ENCODE measurements around the gene BRPF1.

The BRPF1 gene

GRCh38 chr3:9782770-9783169 lies 51.2 kb downstream of the BRPF1 start:
- no peaks in the 10 kb centered on the region for H3K27me3 ChIP-seq (ENCODE audit: insufficient read depth, poor library complexity, severe bottlenecking)
- no peak overlapping the region for H3K4me3 ChIP-seq (replicated peaks; ENCODE audit: insufficient read depth, low read length)
- no peak for TF ChIP-seq GABPA (IDR thresholded peaks at IDR 0.05; ENCODE audit: low read depth)
- TF ChIP-seq REST (IDR thresholded peaks at IDR 0.05; ENCODE audit: insufficient replicate concordance, low read depth): no peak
- no peak for TF ChIP-seq POLR2AphosphoS5 (IDR thresholded peaks at IDR 0.05; ENCODE audit: low read depth)
- no peak for TF ChIP-seq SPI1 (IDR thresholded peaks at IDR 0.05; ENCODE audit: borderline replicate concordance, low read depth)
- no peak for TF ChIP-seq CTCF (IDR thresholded peaks at IDR 0.05; ENCODE audit: insufficient read depth, low read length)
- DNase-seq (ENCODE audit: low read depth in 1 of 2, low spot score in 1 of 2): peak; percentile 56 to 58
- H3K27ac ChIP-seq (replicated peaks): peak overlapping the region; percentile 96

GRCh38 chr3:9783954-9784353 lies 52.4 kb downstream of the BRPF1 start:
- no peak overlapping the region for H3K4me3 ChIP-seq (replicated peaks; ENCODE audit: insufficient read depth, low read length)
- no peaks in the 10 kb centered on the region for H3K27me3 ChIP-seq (ENCODE audit: insufficient read depth, poor library complexity, severe bottlenecking)
- DNase-seq (ENCODE audit: low read depth in 1 of 2, low spot score in 1 of 2): no peak
- TF ChIP-seq CTCF (IDR thresholded peaks at IDR 0.05; ENCODE audit: insufficient read depth, low read length) (no peak), POLR2AphosphoS5 (IDR thresholded peaks at IDR 0.05; ENCODE audit: low read depth) (no peak), SPI1 (IDR thresholded peaks at IDR 0.05; ENCODE audit: borderline replicate concordance, low read depth) (no peak), REST (IDR thresholded peaks at IDR 0.05; ENCODE audit: insufficient replicate concordance, low read depth) (no peak), GABPA (IDR thresholded peaks at IDR 0.05; ENCODE audit: low read depth) (no peak)
- H3K27ac ChIP-seq (replicated peaks): no peak overlapping the region

- Histone ChIP-seq H3K27ac (replicated peaks) (no peak overlapping the region), H3K4me3 (replicated peaks; ENCODE audit: insufficient read depth, low read length) (no peak overlapping the region), H3K27me3 (ENCODE audit: insufficient read depth, poor library complexity, severe bottlenecking) (no peaks in the 10 kb centered on the region)
- TF ChIP-seq CTCF (IDR thresholded peaks at IDR 0.05; ENCODE audit: insufficient read depth, low read length) (no peak), REST (IDR thresholded peaks at IDR 0.05; ENCODE audit: insufficient replicate concordance, low read depth) (no peak), POLR2AphosphoS5 (IDR thresholded peaks at IDR 0.05; ENCODE audit: low read depth) (no peak), SPI1 (IDR thresholded peaks at IDR 0.05; ENCODE audit: borderline replicate concordance, low read depth) (no peak), GABPA (IDR thresholded peaks at IDR 0.05; ENCODE audit: low read depth) (no peak)
- no peak for DNase-seq (ENCODE audit: low read depth in 1 of 2, low spot score in 1 of 2)
Measured at GRCh38 chr3:9784965-9785364, 53.4 kb downstream of the BRPF1 start.
